Neuron (in vitro differentiated cells): ENCODE data around the gene MICU2.

ENCODE experiments used
- H2AFZ ChIP-seq: one replicate; pipeline ENCODE4 v1.6.1; 2013; ENCODE audit warnings: low read depth, mild to moderate bottlenecking, inconsistent platforms, low read length, moderate library complexity
- H3K27me3 ChIP-seq: one replicate; pipeline ENCODE4 v1.6.1; 2013; ENCODE audit warnings: low read length; ENCODE audit not compliant: insufficient read depth
- H3K36me3 ChIP-seq: one replicate; pipeline ENCODE4 v1.6.1; 2013; ENCODE audit warnings: low read length; ENCODE audit not compliant: insufficient read depth
- H3K4me1 ChIP-seq: one replicate; pipeline ENCODE4 v1.6.1; 2013; ENCODE audit warnings: low read length; ENCODE audit not compliant: insufficient read depth
- H3K4me3 ChIP-seq: 2 replicates; pipeline ENCODE4 v1.5.1; 2013; ENCODE audit warnings: mild to moderate bottlenecking, low read length, moderate library complexity
- H3K9me3 ChIP-seq: one replicate; pipeline ENCODE4 v1.6.1; 2013; ENCODE audit warnings: low read length

Gene MICU2

GRCh38 chr13:21486322-21486721, 117.6 kb downstream of the MICU2 start:
- Histone ChIP-seq H3K9me3 (peaks cover 12% of the 10 kb centered on the region), H3K4me1 (no peaks in the 10 kb centered on the region), H3K4me3 (no peak overlapping the region), H3K36me3 (peaks cover 3% of the 10 kb centered on the region), H2AFZ (no peak overlapping the region), H3K27me3 (no peaks in the 10 kb centered on the region)

- no peaks in the 10 kb centered on the region for H3K27me3 ChIP-seq
- no peaks in the 10 kb centered on the region for H3K4me1 ChIP-seq
- H2AFZ ChIP-seq: no peak overlapping the region
- no peak overlapping the region for H3K4me3 ChIP-seq
- H3K36me3 ChIP-seq: no peaks in the 10 kb centered on the region
- H3K9me3 ChIP-seq: peaks cover 5% of the 10 kb centered on the region
Observed at GRCh38 chr13:21483748-21484147, 120.2 kb downstream of the MICU2 start.

DNA sequence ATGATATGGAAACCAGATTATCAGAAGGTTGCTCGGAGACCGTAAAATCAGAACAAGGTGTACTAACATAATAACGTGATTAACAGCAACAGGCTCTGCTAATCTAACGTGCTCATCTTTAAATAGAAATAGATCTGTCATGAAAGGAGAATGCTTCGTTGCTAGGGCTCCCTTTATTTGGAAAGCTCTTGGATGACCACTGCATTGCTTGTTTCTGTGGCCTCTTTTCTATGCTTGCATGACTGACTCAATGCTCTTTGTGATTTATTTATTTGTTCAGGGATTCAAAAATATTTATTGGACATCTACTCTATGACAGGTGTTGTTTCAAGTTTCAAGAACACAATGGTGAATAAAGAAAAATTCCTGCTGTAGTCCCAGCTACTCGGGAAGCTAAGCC, 122.6 kb downstream of the MICU2 start:
- Histone ChIP-seq H3K27me3 (no peaks in the 10 kb centered on the region), H3K9me3 (no peaks in the 10 kb centered on the region), H3K4me3 (no peak overlapping the region), H3K4me1 (no peaks in the 10 kb centered on the region), H3K36me3 (no peaks in the 10 kb centered on the region), H2AFZ (no peak overlapping the region)

DNA sequence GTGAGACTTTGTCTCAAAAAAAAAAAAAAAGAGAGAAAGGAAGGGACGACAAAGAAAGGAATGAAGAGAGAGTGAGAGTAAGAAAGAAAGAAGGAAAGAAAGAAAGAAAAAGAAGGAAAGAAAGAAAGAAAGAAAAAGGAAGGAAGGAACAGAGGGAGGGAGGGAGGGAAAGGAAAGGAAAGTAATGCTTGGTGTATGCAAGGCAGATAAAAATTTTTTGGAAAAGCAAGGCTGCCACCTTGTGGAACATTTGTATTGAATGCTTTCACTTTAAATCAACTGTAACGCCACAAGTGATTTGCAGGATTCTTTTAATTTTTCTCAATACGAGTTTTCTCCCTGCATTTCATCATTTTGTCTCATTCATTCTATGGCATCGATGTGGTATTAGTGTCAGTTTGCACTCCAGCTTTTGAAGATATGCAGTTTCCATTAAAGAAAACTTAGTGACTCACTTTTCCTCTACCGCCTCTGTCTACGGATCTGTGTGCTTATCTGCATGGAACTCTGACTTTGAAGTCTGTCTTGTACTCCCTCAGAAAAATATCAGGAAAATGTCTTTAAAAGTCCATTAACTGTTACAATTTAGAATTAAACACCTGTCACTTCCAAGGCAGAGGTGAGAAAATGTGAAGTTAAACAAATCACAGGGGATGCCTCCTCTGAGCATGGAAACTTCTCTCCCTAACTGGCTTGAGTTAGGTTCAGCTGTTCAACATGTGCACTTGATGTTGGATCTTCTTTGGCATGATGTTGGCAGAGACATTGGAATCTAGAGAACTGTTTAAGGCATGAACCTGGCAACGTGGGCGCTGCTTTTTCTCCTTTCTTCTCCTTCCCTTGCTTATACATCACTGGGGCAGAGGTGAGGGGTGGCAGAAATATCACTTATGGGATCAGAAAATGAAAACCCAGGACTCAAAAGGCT, 124.8 kb downstream of the MICU2 start:
- H3K36me3 ChIP-seq: no peaks in the 10 kb centered on the region
- no peak overlapping the region for H3K4me3 ChIP-seq
- no peaks in the 10 kb centered on the region for H3K27me3 ChIP-seq
- H2AFZ ChIP-seq: no peak overlapping the region
- H3K4me1 ChIP-seq: no peaks in the 10 kb centered on the region
- H3K9me3 ChIP-seq: no peaks in the 10 kb centered on the region

GRCh38 chr13:21476893-21477472, 127.0 kb downstream of the MICU2 start:
- Histone ChIP-seq H2AFZ (peak overlapping the region; percentile 67), H3K4me1 (no peaks in the 10 kb centered on the region), H3K27me3 (no peaks in the 10 kb centered on the region), H3K36me3 (no peaks in the 10 kb centered on the region), H3K4me3 (peak overlapping the region; percentile 46), H3K9me3 (no peaks in the 10 kb centered on the region)

DNA sequence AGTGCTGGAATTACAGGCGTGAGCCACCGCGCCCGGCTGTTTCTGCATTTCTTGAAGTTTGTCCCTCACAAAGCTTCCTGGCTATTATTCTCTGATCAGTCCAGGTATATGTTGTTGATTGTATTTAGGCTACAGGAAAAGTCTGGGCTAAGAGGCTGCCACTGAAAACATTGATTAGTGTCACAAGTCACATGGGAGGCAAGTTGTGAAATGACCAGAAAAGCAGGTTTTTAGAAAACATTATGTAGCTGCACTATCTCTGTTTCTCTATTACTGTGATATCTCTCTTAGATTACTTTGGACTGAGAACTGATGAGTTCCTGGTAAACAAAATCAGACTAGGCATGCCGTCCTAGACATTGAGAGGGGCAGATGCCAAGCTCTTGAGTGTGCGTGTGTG, 128.9 kb downstream of the MICU2 start:
- Histone ChIP-seq H3K4me1 (no peaks in the 10 kb centered on the region), H3K4me3 (no peak overlapping the region), H2AFZ (no peak overlapping the region), H3K36me3 (no peaks in the 10 kb centered on the region), H3K27me3 (no peaks in the 10 kb centered on the region), H3K9me3 (no peaks in the 10 kb centered on the region)

DNA sequence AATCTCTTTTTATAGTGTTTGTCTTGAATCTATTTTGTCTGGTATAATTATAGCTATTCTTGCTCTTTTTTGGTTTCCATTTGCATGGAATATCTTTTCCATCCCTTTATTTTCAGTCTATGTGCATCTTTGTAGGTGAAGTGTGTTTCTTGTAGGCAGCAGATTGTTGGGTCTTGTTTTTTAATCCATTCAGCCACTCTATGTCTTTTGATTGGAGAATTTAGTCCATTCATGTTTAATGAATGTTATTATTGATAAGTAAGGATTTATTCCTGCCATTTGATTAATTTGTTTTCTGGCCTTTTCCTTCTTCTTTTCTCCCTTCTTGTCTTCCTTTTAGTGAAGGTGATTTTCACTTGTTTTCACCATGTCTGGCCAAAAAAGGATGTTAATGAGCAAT, 133.2 kb downstream of the MICU2 start:
- Histone ChIP-seq H3K36me3 (no peaks in the 10 kb centered on the region), H2AFZ (no peak overlapping the region), H3K4me3 (no peak overlapping the region), H3K4me1 (no peaks in the 10 kb centered on the region), H3K9me3 (peaks cover 2% of the 10 kb centered on the region), H3K27me3 (no peaks in the 10 kb centered on the region)

- Histone ChIP-seq H3K9me3 (peaks cover 2% of the 10 kb centered on the region), H3K27me3 (no peaks in the 10 kb centered on the region), H3K4me3 (no peak overlapping the region), H2AFZ (no peak overlapping the region), H3K36me3 (no peaks in the 10 kb centered on the region), H3K4me1 (no peaks in the 10 kb centered on the region)
Observed at GRCh38 chr13:21466527-21466926, 137.4 kb downstream of the MICU2 start.

DNA sequence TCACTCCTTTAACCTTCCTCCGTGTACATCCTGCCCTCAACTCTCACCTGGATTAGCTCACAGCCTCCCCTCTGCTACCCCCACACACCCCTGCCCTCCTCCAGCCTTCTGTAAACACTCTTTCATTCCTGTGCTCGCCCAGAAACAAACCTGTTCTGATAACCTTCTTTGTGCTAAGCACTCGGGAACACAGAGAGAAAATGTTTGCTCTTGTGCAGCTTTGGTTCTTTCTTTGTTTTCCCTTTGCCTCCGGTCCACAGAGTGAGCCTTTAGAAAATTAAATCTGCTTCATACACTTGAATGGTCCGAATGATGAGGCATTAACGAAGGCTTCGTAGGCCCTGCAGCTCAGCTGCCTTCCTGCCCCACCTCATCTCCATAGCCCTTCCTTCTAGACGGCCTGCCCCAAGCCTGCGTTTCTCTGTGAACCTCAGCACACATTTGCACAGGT, 138.2 kb downstream of the MICU2 start:
- Histone ChIP-seq H3K4me3 (no peak overlapping the region), H3K9me3 (peaks cover 2% of the 10 kb centered on the region), H3K27me3 (no peaks in the 10 kb centered on the region), H2AFZ (no peak overlapping the region), H3K36me3 (no peaks in the 10 kb centered on the region), H3K4me1 (no peaks in the 10 kb centered on the region)

DNA sequence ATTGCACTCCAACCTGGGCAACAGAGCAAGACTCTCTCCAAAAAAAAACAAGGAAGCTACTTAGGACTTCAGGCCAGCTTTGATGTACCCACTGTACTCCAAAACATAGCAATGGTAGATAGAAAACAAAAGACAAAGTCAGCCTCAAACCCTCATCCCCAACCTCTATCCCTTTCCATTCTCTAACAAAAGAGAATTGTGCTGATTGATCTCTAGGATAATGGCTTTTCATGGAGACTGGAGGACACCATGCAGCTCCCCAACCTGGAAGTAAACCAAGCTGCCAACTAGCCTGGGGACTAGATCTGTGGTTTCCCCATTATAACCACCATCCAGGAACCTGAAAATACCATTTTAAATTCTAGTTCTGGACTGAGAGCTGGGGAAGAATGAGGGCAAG, 140.5 kb downstream of the MICU2 start:
- Histone ChIP-seq H3K27me3 (no peaks in the 10 kb centered on the region), H3K9me3 (peaks cover under 1% of the 10 kb centered on the region), H3K4me1 (peaks cover 4% of the 10 kb centered on the region), H3K4me3 (no peak overlapping the region), H3K36me3 (no peaks in the 10 kb centered on the region), H2AFZ (no peak overlapping the region)

DNA sequence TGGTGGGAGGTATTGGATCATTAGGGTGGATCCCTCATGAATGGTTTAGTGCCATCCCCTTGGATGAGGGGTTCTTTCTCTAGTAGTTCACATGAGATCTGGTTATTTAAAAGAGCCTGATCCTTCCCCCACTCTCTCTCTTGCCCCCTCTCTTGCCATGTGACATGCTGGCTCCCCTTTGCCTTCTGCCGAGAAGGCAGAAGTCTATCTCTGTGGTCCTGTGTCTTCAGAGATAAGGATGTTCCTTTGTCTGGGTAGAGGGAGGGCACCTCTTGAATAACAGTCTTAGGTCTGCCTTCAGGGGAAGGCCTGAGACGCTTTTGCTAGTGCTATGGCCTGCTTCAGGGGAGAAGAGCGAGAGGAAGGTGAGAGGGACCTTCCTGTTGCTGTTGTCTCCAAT, 142.8 kb downstream of the MICU2 start:
- no peak overlapping the region for H2AFZ ChIP-seq
- H3K9me3 ChIP-seq: no peaks in the 10 kb centered on the region
- H3K36me3 ChIP-seq: no peaks in the 10 kb centered on the region
- peaks cover 16% of the 10 kb centered on the region for H3K4me1 ChIP-seq
- no peaks in the 10 kb centered on the region for H3K27me3 ChIP-seq
- H3K4me3 ChIP-seq: no peak overlapping the region

DNA sequence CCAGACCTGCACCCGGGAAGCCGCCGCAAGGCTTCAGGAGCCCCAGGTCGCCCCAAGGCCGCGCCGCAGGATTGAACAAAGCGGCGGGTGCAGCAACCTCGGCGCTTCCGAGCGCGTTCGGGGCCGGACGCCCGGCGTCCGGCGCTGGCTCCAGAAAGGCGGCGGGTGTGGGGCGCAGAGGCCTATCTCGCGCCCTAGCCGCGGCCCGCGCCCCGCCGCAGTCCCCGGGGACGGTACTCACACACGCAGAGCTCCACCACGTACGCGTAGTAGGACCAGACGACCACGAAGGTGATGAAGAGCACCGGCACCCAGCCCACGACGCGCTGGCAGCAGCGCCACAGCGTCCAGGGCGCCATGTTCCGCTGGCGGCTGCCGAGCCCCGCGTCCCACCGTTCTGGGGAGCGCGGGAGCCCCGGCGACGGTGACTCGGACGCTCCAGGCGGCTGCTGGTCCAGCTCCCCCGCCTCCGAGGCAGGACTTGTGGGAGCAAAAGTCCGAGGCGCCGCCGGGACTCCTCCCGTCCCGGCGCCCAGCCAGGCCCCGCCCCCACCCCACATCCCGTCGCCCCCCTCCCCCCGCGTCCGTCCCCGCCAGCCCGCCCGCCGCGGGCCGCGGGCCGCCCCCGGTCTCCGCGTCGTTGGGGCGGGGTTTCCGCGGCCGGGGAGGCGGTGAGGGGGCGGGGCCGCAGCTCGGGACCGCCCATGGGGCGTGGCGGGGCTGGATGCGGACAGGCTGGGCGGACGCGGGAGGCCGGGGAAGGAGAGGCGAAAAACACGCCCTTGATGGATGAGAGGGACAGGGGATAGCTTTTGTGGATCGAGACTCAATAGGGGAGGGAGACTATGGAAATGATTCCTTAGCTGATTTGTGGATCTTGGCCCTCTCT, 144.9 kb downstream of the MICU2 start, which contains the start of gene ZDHHC20:
Gene ZDHHC20, minus strand, starts transcription at position 491 of the 889 bp plus-strand sequence. Its CDS starts 132 bp downstream, at position 359.
- Histone ChIP-seq H3K27me3 (no peaks in the 10 kb centered on the region), H3K36me3 (no peaks in the 10 kb centered on the region), H2AFZ (peak within 1 kb of the TSS; percentile 65), H3K9me3 (peaks cover 4% of the 10 kb centered on the region), H3K4me1 (peaks cover 16% of the 10 kb centered on the region), H3K4me3 (peak within 1 kb of the TSS; percentile 99)

DNA sequence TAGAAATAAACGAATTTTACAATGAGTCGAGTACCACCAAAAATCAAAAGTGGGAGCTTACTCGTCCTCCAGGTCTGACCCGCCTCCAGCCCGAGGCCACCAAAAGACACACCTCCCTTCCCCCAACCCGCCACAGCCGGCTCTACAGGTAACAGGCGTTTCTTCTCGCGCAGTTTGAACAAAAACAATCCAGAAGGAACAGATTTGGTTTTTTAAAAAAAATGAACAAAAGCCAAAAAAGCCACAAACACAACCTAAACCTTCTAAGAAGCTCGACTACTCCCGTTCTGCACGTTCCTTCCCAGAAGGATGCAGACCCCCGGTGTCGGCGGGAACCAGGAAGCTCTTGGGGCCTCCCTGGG, 145.5 kb downstream of the MICU2 start:
- peak overlapping the region; percentile 99 for H3K4me3 ChIP-seq
- H3K36me3 ChIP-seq: no peaks in the 10 kb centered on the region
- no peaks in the 10 kb centered on the region for H3K27me3 ChIP-seq
- H3K4me1 ChIP-seq: peaks cover 16% of the 10 kb centered on the region
- peak overlapping the region; percentile 52 for H2AFZ ChIP-seq
- peaks cover 4% of the 10 kb centered on the region for H3K9me3 ChIP-seq
